A172 (cell line): ENCODE data around the gene ATP9A. TPM values are rescaled to one million over a fixed set of nuclear protein-coding genes. Genes with fewer than 3 reads are reported as not detected.
"Not testable (repeated sequence)": the region's sequence is repeated elsewhere in the genome, so short reads cannot be mapped to it uniquely, and the experiment has no call there.

Experiments
- DNase-seq: peaks from one replicate; pipeline ENCODE4 v3.0.0-alpha.2; 2015; ENCODE audit warnings: low spot score
- total RNA-seq: library from RNA; depleted of rRNA; stranded (reverse); fragments of >200 nt; shearing (Covaris generic); gene quantifications from 2 replicates; pipeline ENCODE4 v1.2.3, GENCODE V29; 2014

Gene ATP9A
- total RNA-seq, 1 experiment from 2014 or later, result 19.5 TPM

- peak; percentile 36 for DNase-seq
Measured at GRCh38 chr20:51695574-51696303, 72.5 kb downstream of the ATP9A start.

GRCh38 chr20:51692806-51693400 is 75.3 kb downstream of the ATP9A start:
- DNase-seq, result no peak

DNA sequence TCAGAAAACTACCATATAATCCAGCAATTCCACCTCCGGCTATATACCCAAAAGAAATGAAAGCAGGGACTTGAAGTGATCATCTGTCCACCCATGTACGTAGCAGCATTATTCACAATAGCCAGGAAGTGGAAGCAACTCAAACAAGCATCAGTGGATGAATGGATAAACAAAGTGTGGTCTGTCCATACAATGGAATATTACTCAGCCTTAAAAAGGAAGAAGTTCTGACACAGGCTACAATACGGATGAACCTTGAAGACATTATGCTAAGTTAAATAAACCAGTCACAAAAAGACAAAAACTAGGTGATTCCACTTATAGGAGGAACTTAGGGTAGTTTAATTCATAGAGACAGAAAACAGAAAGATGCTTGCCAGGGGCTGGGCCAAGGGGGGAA is 76.5 kb downstream of the ATP9A start:
- no peak for DNase-seq

- no peak for DNase-seq
Measured at GRCh38 chr20:51688600-51689244, 79.5 kb downstream of the ATP9A start.

- no peak for DNase-seq
Measured at GRCh38 chr20:51687630-51688029, 80.6 kb downstream of the ATP9A start.

- DNase-seq, result peak; percentile 88
Measured at GRCh38 chr20:51687108-51687507, 81.1 kb downstream of the ATP9A start.

DNA sequence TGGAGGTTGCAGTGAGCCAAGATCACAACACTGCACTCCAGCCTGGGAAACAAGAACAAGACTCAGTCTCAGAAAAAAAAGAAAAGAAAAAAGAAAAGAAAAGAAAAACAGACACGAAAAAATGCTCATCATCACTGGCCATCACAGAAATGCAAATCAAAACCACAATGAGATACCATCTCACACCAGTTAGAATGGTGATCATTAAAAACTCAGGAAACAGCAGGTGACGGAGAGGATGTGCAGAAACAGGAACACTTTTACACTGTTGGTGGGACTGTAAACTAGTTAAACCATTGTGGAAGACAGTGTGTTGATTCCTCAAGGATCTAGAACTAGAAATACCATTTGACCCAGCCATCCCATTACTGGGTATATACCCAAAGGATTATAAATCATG is 82.7 kb downstream of the ATP9A start:
- not testable (repeated sequence) for DNase-seq

DNA sequence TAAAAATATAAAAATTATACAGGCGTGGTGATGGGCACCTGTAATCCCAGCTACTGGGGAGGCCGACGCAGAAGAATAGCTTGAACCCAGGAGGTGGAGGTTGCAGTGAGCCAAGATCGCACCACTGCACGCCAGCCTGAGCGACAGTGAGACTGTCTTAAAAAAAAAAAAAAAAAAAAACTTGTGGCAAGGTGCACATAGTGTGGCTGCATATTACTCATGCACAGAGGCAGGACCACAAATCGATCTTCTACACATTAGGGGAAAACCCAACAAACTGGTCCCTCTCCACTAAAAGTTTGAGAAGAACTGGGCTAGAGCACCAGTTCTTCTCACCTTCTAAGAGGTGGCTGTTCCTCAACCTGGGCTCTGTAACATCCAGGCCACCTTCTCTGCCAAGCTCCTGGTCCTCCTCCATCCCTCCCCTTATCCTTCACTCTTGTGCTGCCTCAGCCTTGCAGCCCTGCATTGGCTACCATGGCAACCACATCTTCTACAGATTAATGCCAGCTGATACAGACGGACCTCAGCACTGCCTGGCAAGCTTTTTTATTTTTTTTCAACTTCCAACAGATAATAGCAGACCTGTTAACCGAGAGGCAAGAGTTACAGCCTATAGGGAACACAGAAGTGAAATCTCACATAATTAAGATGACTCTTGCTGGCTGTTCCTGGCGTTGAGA is 88.0 kb downstream of the ATP9A start:
- no peak for DNase-seq

DNA sequence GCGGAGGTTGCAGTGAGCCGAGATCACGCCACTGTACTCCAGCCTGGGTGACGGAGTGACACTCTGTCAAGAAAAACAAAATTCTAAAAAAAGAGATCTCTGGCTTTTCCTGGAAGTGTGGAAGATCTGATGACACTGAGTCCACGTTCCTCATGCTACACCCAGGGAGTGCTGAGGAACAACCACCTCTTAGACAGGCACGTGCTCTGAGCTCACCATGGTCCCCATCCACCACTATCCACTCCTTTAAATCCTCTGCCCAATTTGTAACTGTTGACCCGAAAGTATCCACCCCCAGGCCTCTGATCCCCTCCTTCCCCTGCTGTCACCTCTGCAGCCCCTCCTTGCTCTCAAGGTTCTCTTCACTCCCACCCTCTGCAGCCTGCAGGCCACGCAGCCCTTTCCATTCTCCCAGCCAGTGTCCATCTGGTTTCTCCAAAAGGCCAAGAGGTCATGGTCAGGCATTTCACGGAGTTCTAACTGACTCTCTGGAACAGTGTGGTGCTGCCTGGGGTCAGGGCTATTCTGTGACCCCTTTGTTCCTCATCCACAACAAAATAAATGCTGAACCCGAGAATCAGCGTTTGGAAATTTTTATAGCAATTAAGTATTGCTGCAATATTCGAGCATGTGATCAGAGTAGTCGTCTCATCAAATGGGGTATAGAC is 88.8 kb downstream of the ATP9A start:
- DNase-seq, result no peak

GRCh38 chr20:51678026-51678697 is 90.0 kb downstream of the ATP9A start:
- DNase-seq, result no peak

- no peak for DNase-seq
Measured at GRCh38 chr20:51668947-51669346, 99.2 kb downstream of the ATP9A start.

- no peak for DNase-seq
Measured at GRCh38 chr20:51668515-51668914, 99.7 kb downstream of the ATP9A start.

DNA sequence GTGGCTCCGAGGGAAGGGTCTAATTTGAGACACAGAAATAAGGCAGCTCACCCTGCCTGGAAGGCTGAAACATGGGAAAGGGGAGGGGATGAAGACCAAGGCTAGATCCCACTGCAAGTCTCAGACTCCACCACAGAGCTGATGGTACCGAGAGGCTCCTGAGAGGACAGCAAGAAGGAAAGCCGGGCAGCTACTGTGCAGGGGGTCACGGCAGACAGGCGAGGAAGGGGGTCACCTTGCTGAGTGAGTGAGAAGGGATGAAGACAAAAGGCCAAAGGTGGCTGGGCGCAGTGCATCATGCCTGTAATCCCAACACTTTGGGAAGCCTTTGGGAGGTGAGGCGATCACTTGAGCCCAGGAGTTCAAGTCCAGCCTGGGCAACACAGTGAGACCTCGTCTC is 100.7 kb downstream of the ATP9A start:
- DNase-seq, result no peak

GRCh38 chr20:51667002-51667408 is 101.2 kb downstream of the ATP9A start:
- DNase-seq, result no peak

DNA sequence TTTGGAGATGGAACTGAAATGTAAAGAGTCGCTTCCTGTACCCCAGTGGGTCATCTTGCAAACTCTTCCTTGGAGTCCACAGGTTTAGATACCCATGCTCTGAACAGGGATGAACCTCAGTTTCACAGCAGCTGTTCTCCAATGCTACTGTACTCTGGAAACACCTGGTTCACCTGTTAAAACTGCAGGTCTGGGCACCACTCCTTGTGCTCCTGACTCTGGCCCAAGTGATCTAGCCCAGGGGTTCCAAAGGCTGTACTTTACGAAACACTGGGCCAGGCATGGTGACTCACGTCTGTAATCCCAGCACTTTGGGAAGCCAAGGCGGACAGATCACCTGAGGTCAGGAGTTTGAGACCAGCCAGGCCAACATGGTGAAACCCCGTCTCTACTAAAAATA is 102.1 kb downstream of the ATP9A start:
- no peak for DNase-seq

- DNase-seq, result no peak
Measured at GRCh38 chr20:51665543-51666118, 102.6 kb downstream of the ATP9A start.

- peak; percentile 98 for DNase-seq
Measured at GRCh38 chr20:51661609-51662178, 106.5 kb downstream of the ATP9A start.

DNA sequence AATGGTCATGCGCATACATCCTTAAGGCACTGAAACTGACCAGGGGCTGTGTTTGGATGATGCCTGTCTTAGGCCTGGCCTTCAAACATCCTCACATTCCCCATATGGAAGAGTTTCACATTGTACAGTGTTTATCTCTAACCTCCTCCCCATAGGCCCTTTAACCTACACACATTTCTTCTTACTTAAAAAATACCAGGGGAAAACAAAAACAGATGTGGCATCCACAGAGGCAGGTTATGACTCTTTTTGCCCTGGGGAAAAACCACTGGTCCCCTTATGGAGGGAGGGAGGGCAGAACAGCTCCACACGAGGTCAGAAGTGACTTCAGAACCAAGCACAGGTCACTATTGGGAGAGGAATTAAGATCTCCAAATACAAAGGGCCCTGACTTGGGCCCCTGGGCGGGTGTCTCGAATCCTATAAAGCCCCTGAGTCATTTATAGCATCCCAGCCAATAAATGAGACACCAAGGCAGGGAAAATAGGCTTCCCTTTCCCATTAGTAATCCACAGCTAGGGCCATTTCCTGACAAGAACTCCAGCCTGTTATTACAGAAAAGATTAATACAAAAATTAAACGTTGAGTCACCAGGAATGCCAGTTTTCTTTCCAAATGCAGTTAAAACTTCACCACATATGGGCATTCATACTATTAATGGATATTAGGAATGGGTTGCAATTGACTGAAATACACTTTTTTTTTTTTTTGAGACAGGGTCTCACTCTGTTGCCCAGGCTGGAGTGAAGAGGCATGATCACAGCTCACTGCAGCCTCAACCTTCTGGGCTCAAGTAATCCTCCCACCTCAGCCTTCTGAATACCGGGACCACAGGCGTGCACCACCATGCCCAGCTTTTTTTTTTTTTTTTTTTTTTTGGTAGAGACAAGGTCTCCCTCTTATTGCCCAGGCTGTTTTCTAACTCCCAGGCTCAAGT is 107.2 kb downstream of the ATP9A start:
- DNase-seq, result peak; percentile 91

- no peak for DNase-seq
Measured at GRCh38 chr20:51659491-51660050, 108.6 kb downstream of the ATP9A start.
